WTC11 (cell line): ENCODE results near the gene CAMK2B. TPM values are rescaled to one million over a fixed set of nuclear protein-coding genes. Genes with fewer than 3 reads are reported as not detected.

ENCODE experiments used
- ATAC-seq: fragments of 200-7000 bp; cut with Tn5 transposase; 2 replicates; pipeline ENCODE4 v1.10.0; 2021; ENCODE audit warnings: mild to moderate bottlenecking, moderate library complexity
- CTCF ChIA-PET: fragments of 300-600 bp; sonication (Branson Sonifier 250); formaldehyde crosslinking; loops from one replicate; lab custom pipeline; 2021; ENCODE audit warnings: antibody characterized with exemption; lab: Charles Lee
- POLR2A ChIA-PET: fragments of 350-600 bp; sonication (Branson Sonifier 250); formaldehyde crosslinking; loops from one replicate; lab custom pipeline; 2021; ENCODE audit warnings: antibody characterized with exemption; lab: Charles Lee
- DNase-seq: peaks from one replicate; pipeline ENCODE4 v3.0.0; 2021; ENCODE audit warnings: low spot score
- H3K27ac Mint-ChIP-seq: 2 replicates; pipeline ENCODE4 v1.8.0; 2021; ENCODE audit warnings: mixed read lengths
- H3K27me3 Mint-ChIP-seq: 2 replicates; pipeline ENCODE4 v1.8.0; 2021; ENCODE audit warnings: low read depth, mild to moderate bottlenecking, moderate library complexity, mixed read lengths
- H3K36me3 Mint-ChIP-seq: 2 replicates; pipeline ENCODE4 v1.8.0; 2021; ENCODE audit warnings: mixed read lengths
- H3K4me1 Mint-ChIP-seq: 2 replicates; pipeline ENCODE4 v1.8.0; 2022; ENCODE audit warnings: mixed read lengths
- H3K4me3 Mint-ChIP-seq: 2 replicates; pipeline ENCODE4 v1.8.0; 2021; ENCODE audit warnings: mild to moderate bottlenecking, moderate library complexity, mixed read lengths
- H3K9me3 Mint-ChIP-seq: 2 replicates; pipeline ENCODE4 v1.8.0; 2021; ENCODE audit warnings: mixed read lengths
- FOXK1 ChIP-seq: sonication (generic); formaldehyde crosslinking; IDR thresholded peaks from 2 replicates; pipeline ENCODE4 v1.8.0; 2022; ENCODE audit warnings: mild to moderate bottlenecking, moderate library complexity, missing genetic modification reagents
- GRHL2 ChIP-seq: fragments of 250-450 bp; sonication (Bioruptor Pico); IDR thresholded peaks from 2 replicates; pipeline ENCODE4 v1.8.0; 2022; ENCODE audit warnings: mild to moderate bottlenecking, moderate library complexity; ENCODE audit not compliant: insufficient replicate concordance, severe bottlenecking
- HMGA2 ChIP-seq: fragments of 250-450 bp; sonication (Bioruptor Pico); IDR thresholded peaks from 2 replicates; pipeline ENCODE4 v1.4.0; 2021; ENCODE audit warnings: mild to moderate bottlenecking, moderate library complexity
- KAT7 ChIP-seq: sonication (generic); formaldehyde crosslinking; IDR thresholded peaks from 2 replicates; pipeline ENCODE4 v1.8.1; 2023; ENCODE audit warnings: missing genetic modification reagents, mild to moderate bottlenecking, borderline replicate concordance
- NR1H2 ChIP-seq: sonication (generic); formaldehyde crosslinking; IDR thresholded peaks from 2 replicates; pipeline ENCODE4 v1.9.0; 2021; ENCODE audit warnings: mild to moderate bottlenecking, moderate library complexity, missing genetic modification reagents
- NR2C2 ChIP-seq: sonication (generic); formaldehyde crosslinking; IDR thresholded peaks from 2 replicates; pipeline ENCODE4 v1.8.0; 2022; ENCODE audit warnings: mild to moderate bottlenecking, missing genetic modification reagents
- PRRX2 ChIP-seq: fragments of 250-450 bp; sonication (Bioruptor Pico); IDR thresholded peaks from 2 replicates; pipeline ENCODE4 v1.8.0; 2021; ENCODE audit warnings: mild to moderate bottlenecking
- RELA ChIP-seq: sonication (generic); formaldehyde crosslinking; IDR thresholded peaks from 2 replicates; pipeline ENCODE4 v1.8.1; 2022; ENCODE audit warnings: missing genetic modification reagents, mild to moderate bottlenecking, borderline replicate concordance
- TCF7 ChIP-seq: sonication (generic); formaldehyde crosslinking; IDR thresholded peaks from 2 replicates; pipeline ENCODE4 v1.8.0; 2022; ENCODE audit warnings: mild to moderate bottlenecking, low read depth, missing genetic modification reagents, moderate library complexity
- TEAD1 ChIP-seq: sonication (generic); formaldehyde crosslinking; IDR thresholded peaks from 2 replicates; pipeline ENCODE4 v1.8.0; 2022; ENCODE audit warnings: mild to moderate bottlenecking, missing genetic modification reagents
- TP53 ChIP-seq: sonication (generic); formaldehyde crosslinking; IDR thresholded peaks from 2 replicates; pipeline ENCODE4 v1.8.1; 2023; ENCODE audit warnings: mild to moderate bottlenecking, missing genetic modification reagents
- ZBTB21 ChIP-seq: sonication (generic); formaldehyde crosslinking; IDR thresholded peaks from 2 replicates; pipeline ENCODE4 v1.8.1; 2023; ENCODE audit warnings: mild to moderate bottlenecking, missing genetic modification reagents, borderline replicate concordance
- ZNF138 ChIP-seq: sonication (generic); formaldehyde crosslinking; conservative IDR thresholded peaks from 2 replicates; pipeline ENCODE4 v1.8.1; 2022; ENCODE audit warnings: mild to moderate bottlenecking, moderate library complexity, missing genetic modification reagents
- ZNF232 ChIP-seq: sonication (generic); formaldehyde crosslinking; IDR thresholded peaks from 2 replicates; pipeline ENCODE4 v1.8.0; 2022; ENCODE audit warnings: mild to moderate bottlenecking, missing genetic modification reagents
- total RNA-seq: library from RNA; stranded (reverse); gene quantifications from 3 replicates; pipeline ENCODE4 v1.2.3, GENCODE V29; 2021
- TF ChIP-seq, protein P1 (sequence below): sonication (generic); formaldehyde crosslinking; IDR thresholded peaks from 2 replicates; pipeline ENCODE4 v1.8.1; 2023; ENCODE audit warnings: mild to moderate bottlenecking, missing genetic modification reagents
- TF ChIP-seq, protein P2 (sequence below): fragments of 200-600 bp; IDR thresholded peaks from 2 replicates; pipeline ENCODE4 v1.8.0; 2022; ENCODE audit warnings: antibody characterized with exemption
- TF ChIP-seq, protein P3 (sequence below): fragments of 250-450 bp; sonication (Bioruptor Pico); IDR thresholded peaks from 2 replicates; pipeline ENCODE4 v2.1.2; 2022; ENCODE audit warnings: mild to moderate bottlenecking, moderate library complexity
- TF ChIP-seq, protein P4 (sequence below): fragments of 250-450 bp; sonication (Bioruptor Pico); IDR thresholded peaks from 2 replicates; pipeline ENCODE4 v1.8.0; 2021; ENCODE audit warnings: mild to moderate bottlenecking
- TF ChIP-seq, protein P5 (sequence below): sonication (generic); formaldehyde crosslinking; IDR thresholded peaks from 2 replicates; pipeline ENCODE4 v1.8.0; 2023; ENCODE audit warnings: mild to moderate bottlenecking, missing genetic modification reagents

CAMK2B gene
- total RNA-seq, 1 experiment from 2014 or later, result 0.44 TPM

DNA sequence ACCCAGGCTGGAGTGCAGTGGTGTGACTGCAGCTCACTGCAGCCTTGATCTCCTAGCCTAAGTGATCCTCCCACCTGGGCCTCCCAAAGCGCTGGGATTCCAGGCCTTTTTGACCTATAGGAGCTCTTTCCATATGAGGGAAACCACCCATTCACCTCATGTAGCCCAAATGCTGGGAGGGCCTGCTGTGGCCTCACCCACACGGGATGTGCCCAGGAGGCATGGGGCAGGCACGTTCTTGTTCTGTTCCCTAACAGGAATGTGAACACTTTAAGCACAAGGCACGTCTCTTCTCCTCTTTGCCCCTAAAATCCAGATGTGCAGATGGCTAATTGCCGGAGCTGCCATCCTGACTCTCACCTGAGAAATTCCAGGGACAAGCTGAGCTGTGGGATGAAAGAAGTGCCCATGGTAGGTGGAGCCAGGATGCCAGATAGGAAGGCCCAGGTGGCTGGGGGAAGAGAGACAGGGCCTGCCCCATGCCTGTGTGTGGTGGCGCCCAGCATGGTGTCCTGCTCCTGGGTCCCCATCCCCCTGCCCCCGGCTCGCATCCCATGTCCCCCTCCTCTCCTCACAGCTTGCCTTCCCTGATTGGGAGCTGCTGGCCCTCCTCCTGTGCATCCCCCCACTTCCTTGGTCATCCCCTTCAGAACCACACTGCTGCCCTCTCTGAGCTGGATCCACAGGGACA lies 17.3 kb downstream of the CAMK2B start:
- ATAC-seq (no peak), DNase-seq (no peak)
- Mint-ChIP-seq H3K4me3 (no peak overlapping the region), H3K4me1 (peaks cover 4% of the 10 kb centered on the region; the same call in 1 of the 2 replicates), H3K9me3 (peaks cover 12% of the 10 kb centered on the region), H3K27ac (no peak overlapping the region), H3K27me3 (peaks cover 56% of the 10 kb centered on the region), H3K36me3 (no peaks in the 10 kb centered on the region)
- ChIA-PET POLR2A (no interaction called here), CTCF (interaction anchor here (0.9 to 3.4 kb wide), 4 partner anchors 13 to 93 kb away, joined by 3 to 28 read pairs (median 6); no protein-coding TSS in a partner anchor)
- TF ChIP-seq, protein P1, sequence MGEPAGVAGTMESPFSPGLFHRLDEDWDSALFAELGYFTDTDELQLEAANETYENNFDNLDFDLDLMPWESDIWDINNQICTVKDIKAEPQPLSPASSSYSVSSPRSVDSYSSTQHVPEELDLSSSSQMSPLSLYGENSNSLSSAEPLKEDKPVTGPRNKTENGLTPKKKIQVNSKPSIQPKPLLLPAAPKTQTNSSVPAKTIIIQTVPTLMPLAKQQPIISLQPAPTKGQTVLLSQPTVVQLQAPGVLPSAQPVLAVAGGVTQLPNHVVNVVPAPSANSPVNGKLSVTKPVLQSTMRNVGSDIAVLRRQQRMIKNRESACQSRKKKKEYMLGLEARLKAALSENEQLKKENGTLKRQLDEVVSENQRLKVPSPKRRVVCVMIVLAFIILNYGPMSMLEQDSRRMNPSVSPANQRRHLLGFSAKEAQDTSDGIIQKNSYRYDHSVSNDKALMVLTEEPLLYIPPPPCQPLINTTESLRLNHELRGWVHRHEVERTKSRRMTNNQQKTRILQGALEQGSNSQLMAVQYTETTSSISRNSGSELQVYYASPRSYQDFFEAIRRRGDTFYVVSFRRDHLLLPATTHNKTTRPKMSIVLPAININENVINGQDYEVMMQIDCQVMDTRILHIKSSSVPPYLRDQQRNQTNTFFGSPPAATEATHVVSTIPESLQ (CRISPR knock-in tag), result no peak
- no peak for TF ChIP-seq ZBTB21 (CRISPR knock-in tag)
- no peak for TF ChIP-seq NR1H2 (CRISPR knock-in tag)
- TF ChIP-seq NR2C2 (CRISPR knock-in tag), result no peak
- no peak for TF ChIP-seq ZNF138
- no peak for TF ChIP-seq PRRX2 (CRISPR knock-in tag)
- no peak for TF ChIP-seq HMGA2 (CRISPR knock-in tag)
- no peak for TF ChIP-seq GRHL2 (CRISPR knock-in tag)
- no peak for TF ChIP-seq TEAD1
- TF ChIP-seq, protein P2, sequence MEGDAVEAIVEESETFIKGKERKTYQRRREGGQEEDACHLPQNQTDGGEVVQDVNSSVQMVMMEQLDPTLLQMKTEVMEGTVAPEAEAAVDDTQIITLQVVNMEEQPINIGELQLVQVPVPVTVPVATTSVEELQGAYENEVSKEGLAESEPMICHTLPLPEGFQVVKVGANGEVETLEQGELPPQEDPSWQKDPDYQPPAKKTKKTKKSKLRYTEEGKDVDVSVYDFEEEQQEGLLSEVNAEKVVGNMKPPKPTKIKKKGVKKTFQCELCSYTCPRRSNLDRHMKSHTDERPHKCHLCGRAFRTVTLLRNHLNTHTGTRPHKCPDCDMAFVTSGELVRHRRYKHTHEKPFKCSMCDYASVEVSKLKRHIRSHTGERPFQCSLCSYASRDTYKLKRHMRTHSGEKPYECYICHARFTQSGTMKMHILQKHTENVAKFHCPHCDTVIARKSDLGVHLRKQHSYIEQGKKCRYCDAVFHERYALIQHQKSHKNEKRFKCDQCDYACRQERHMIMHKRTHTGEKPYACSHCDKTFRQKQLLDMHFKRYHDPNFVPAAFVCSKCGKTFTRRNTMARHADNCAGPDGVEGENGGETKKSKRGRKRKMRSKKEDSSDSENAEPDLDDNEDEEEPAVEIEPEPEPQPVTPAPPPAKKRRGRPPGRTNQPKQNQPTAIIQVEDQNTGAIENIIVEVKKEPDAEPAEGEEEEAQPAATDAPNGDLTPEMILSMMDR, result no peak
- no peak for TF ChIP-seq FOXK1 (CRISPR knock-in tag)
- TF ChIP-seq, protein P3, sequence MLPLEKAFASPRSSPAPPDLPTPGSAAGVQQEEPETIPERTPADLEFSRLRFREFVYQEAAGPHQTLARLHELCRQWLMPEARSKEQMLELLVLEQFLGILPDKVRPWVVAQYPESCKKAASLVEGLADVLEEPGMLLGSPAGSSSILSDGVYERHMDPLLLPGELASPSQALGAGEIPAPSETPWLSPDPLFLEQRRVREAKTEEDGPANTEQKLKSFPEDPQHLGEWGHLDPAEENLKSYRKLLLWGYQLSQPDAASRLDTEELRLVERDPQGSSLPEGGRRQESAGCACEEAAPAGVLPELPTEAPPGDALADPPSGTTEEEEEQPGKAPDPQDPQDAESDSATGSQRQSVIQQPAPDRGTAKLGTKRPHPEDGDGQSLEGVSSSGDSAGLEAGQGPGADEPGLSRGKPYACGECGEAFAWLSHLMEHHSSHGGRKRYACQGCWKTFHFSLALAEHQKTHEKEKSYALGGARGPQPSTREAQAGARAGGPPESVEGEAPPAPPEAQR (CRISPR knock-in tag), result no peak
- no peak for TF ChIP-seq ZNF232 (CRISPR knock-in tag)
- no peak for TF ChIP-seq RELA (CRISPR knock-in tag)
- no peak for TF ChIP-seq TCF7 (CRISPR knock-in tag)
- no peak for TF ChIP-seq KAT7 (CRISPR knock-in tag)
- TF ChIP-seq, protein P4, sequence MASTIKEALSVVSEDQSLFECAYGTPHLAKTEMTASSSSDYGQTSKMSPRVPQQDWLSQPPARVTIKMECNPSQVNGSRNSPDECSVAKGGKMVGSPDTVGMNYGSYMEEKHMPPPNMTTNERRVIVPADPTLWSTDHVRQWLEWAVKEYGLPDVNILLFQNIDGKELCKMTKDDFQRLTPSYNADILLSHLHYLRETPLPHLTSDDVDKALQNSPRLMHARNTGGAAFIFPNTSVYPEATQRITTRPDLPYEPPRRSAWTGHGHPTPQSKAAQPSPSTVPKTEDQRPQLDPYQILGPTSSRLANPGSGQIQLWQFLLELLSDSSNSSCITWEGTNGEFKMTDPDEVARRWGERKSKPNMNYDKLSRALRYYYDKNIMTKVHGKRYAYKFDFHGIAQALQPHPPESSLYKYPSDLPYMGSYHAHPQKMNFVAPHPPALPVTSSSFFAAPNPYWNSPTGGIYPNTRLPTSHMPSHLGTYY (CRISPR knock-in tag), result no peak
- TF ChIP-seq TP53 (CRISPR knock-in tag), result no peak
- TF ChIP-seq, protein P5, sequence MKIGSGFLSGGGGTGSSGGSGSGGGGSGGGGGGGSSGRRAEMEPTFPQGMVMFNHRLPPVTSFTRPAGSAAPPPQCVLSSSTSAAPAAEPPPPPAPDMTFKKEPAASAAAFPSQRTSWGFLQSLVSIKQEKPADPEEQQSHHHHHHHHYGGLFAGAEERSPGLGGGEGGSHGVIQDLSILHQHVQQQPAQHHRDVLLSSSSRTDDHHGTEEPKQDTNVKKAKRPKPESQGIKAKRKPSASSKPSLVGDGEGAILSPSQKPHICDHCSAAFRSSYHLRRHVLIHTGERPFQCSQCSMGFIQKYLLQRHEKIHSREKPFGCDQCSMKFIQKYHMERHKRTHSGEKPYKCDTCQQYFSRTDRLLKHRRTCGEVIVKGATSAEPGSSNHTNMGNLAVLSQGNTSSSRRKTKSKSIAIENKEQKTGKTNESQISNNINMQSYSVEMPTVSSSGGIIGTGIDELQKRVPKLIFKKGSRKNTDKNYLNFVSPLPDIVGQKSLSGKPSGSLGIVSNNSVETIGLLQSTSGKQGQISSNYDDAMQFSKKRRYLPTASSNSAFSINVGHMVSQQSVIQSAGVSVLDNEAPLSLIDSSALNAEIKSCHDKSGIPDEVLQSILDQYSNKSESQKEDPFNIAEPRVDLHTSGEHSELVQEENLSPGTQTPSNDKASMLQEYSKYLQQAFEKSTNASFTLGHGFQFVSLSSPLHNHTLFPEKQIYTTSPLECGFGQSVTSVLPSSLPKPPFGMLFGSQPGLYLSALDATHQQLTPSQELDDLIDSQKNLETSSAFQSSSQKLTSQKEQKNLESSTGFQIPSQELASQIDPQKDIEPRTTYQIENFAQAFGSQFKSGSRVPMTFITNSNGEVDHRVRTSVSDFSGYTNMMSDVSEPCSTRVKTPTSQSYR (CRISPR knock-in tag), result no peak
